Prostate gland (tissue), 2 donors: ENCODE data around the gene NRTN. TPM values are rescaled to one million over a fixed set of nuclear protein-coding genes. Genes with fewer than 3 reads are reported as not detected.
"Not testable (repeated sequence)": the region's sequence is repeated elsewhere in the genome, so short reads cannot be mapped to it uniquely, and the experiment has no call there.

Experiments used
- DNase-seq: peaks from one replicate; pipeline ENCODE4 v3.0.0-alpha.2; 2019; ENCODE audit warnings: low spot score
- H3K27ac ChIP-seq, 2 donors: fragments of 200-600 bp; sonication (generic); 2 replicates each; pipeline ENCODE4 v1.5.1; 2017 to 2019
- H3K27me3 ChIP-seq: fragments of 200-600 bp; sonication (generic); replicated peaks from 2 replicates; pipeline ENCODE4 v1.5.1; 2019; ENCODE audit not compliant: insufficient read depth
- H3K36me3 ChIP-seq, 2 donors: fragments of 200-600 bp; sonication (generic); 1 replicate in 1 of 2; 2 replicates in 1 of 2; pipeline versions ENCODE4 v1.5.1 to v1.8.1; 2017 to 2019
- H3K4me1 ChIP-seq: fragments of 200-600 bp; sonication (generic); replicated peaks from 2 replicates; pipeline ENCODE4 v1.5.1; 2019
- H3K4me3 ChIP-seq, 2 donors: fragments of 200-600 bp; sonication (generic); 2 replicates each; pipeline ENCODE4 v1.5.1; 2017 to 2019
- H3K9me3 ChIP-seq: fragments of 200-600 bp; sonication (generic); 2 replicates; pipeline ENCODE4 v1.5.1; 2017
- CTCF ChIP-seq, 4 experiments: fragments of 200-600 bp in 2 of 4; fragments of 450-650 bp in 2 of 4; sonication (generic) in 2 of 4; IDR thresholded peaks; 1 replicate in 3 of 4; 2 replicates in 1 of 4; pipeline ENCODE4 v1.5.1; 2016 to 2019; ENCODE audit warnings: antibody characterized with exemption in 4 of 4, mild to moderate bottlenecking in 2 of 4, moderate library complexity in 2 of 4
- POLR2A ChIP-seq: fragments of 450-650 bp; IDR thresholded peaks from one replicate; pipeline ENCODE4 v1.6.1; 2016; ENCODE audit warnings: antibody characterized with exemption, mild to moderate bottlenecking
- POLR2AphosphoS5 ChIP-seq: sonication (generic); formaldehyde crosslinking; IDR thresholded peaks from one replicate; pipeline ENCODE4 v1.6.1; 2017; ENCODE audit warnings: antibody characterized with exemption
- WGBS: methylation state at CpG from one replicate; pipeline ENCODE4 v1.1.5; 2018; 5-methylcytosine and 5-hydroxymethylcytosine counted together
- intact Hi-C: fragments of 100-400 bp; cut with DNase I; formaldehyde crosslinking; loops from one replicate; pipeline ENCODE4 v1.14.2; 2022
- total RNA-seq, 2 donors: library from RNA; depleted of rRNA; stranded (reverse); fragments of >200 nt; gene quantifications; one replicate each; pipeline ENCODE4 v1.1.0, GENCODE V29; 2016

The NRTN gene
- total RNA-seq, 2 donors from 2014 or later: 9.7 to 12.9 TPM

- no peak for DNase-seq
- no peaks in the 10 kb centered on the region for H3K36me3 ChIP-seq
- TF ChIP-seq CTCF (IDR thresholded peaks at IDR 0.05): no peak
- no peak for TF ChIP-seq POLR2AphosphoS5
- no peak for TF ChIP-seq POLR2A
- H3K4me1 ChIP-seq: no peaks in the 10 kb centered on the region
- H3K27ac ChIP-seq: no peak overlapping the region
- no peaks in the 10 kb centered on the region for H3K27me3 ChIP-seq
- WGBS: 80% methylated on average over 6 of the region's 6 CpGs
- H3K4me3 ChIP-seq: no peak overlapping the region
- intact Hi-C loops: no loop called here
- H3K9me3 ChIP-seq: no peaks in the 10 kb centered on the region
Measured at GRCh38 chr19:5850189-5850588, 45.3 kb downstream of the NRTN start.

- no peak for TF ChIP-seq POLR2A
- WGBS: 8% methylated on average over 5 of the region's 5 CpGs
- DNase-seq: no peak
- Histone ChIP-seq H3K27ac (no peak overlapping the region), H3K27me3 (no peaks in the 10 kb centered on the region), H3K4me3 (no peak overlapping the region), H3K36me3 (no peaks in the 10 kb centered on the region), H3K4me1 (no peaks in the 10 kb centered on the region), H3K9me3 (no peaks in the 10 kb centered on the region)
- intact Hi-C loops: no loop called here
Measured at GRCh38 chr19:5850743-5851293, 46.0 kb downstream of the NRTN start.

GRCh38 chr19:5851302-5851701, 46.4 kb downstream of the NRTN start, which contains the start of gene FUT3:
Gene FUT3 (minus strand): TSS chr19:5851449.
- no peak for DNase-seq

GRCh38 chr19:5854121-5854520, 49.3 kb downstream of the NRTN start:
- H3K4me1 ChIP-seq, DNase-seq, H3K27me3 ChIP-seq, intact Hi-C loops, H3K4me3 ChIP-seq, H3K27ac ChIP-seq, H3K36me3 ChIP-seq, H3K9me3 ChIP-seq: not testable (repeated sequence)
- WGBS: 83% methylated on average over 9 of the region's 10 CpGs

More at GRCh38 chr19:5851302-5851701, 46.4 kb downstream of the NRTN start, which contains the start of gene FUT3:
- no peaks in the 10 kb centered on the region for H3K9me3 ChIP-seq
- H3K27ac ChIP-seq: no peak within 1 kb of the TSS
- TF ChIP-seq POLR2AphosphoS5: no peak
- TF ChIP-seq POLR2A: no peak
- no peak for TF ChIP-seq CTCF (IDR thresholded peaks at IDR 0.05)
- no peaks in the 10 kb centered on the region for H3K27me3 ChIP-seq
- H3K4me3 ChIP-seq: no peak within 1 kb of the TSS
- no peaks in the 10 kb centered on the region for H3K4me1 ChIP-seq
- H3K36me3 ChIP-seq: no peaks in the 10 kb centered on the region
- intact Hi-C loops: no loop called here
- WGBS: 71% methylated on average over 10 of the region's 10 CpGs

GRCh38 chr19:5855151-5855550, 50.3 kb downstream of the NRTN start:
- DNase-seq, H3K27ac ChIP-seq, H3K27me3 ChIP-seq, H3K36me3 ChIP-seq, H3K4me1 ChIP-seq, intact Hi-C loops, H3K9me3 ChIP-seq, H3K4me3 ChIP-seq: not testable (repeated sequence)
- 63% methylated on average over 9 of the region's 9 CpGs for WGBS

GRCh38 chr19:5857203-5858081, 52.6 kb downstream of the NRTN start:
- Histone ChIP-seq H3K27me3 (no peaks in the 10 kb centered on the region), H3K36me3 (no peaks in the 10 kb centered on the region), H3K4me3 (no peak overlapping the region), H3K9me3 (no peaks in the 10 kb centered on the region), H3K4me1 (no peaks in the 10 kb centered on the region), H3K27ac (no peak overlapping the region)
- 62% methylated on average over 18 of the region's 18 CpGs for WGBS
- TF ChIP-seq CTCF (IDR thresholded peaks at IDR 0.05): no peak
- TF ChIP-seq POLR2A: no peak
- TF ChIP-seq POLR2AphosphoS5: peak; percentile 70
- peak; percentile 32 for DNase-seq
- intact Hi-C loops: no loop called here
